ENCODE measurements around the gene HACE1. TPM values are rescaled to one million over a fixed set of nuclear protein-coding genes. Genes with fewer than 3 reads are reported as not detected.

HACE1 gene
- total and polyA plus RNA-seq, 5 donors from 2014 or later = 4.2 to 13.9 (median 5.1) TPM

DNA sequence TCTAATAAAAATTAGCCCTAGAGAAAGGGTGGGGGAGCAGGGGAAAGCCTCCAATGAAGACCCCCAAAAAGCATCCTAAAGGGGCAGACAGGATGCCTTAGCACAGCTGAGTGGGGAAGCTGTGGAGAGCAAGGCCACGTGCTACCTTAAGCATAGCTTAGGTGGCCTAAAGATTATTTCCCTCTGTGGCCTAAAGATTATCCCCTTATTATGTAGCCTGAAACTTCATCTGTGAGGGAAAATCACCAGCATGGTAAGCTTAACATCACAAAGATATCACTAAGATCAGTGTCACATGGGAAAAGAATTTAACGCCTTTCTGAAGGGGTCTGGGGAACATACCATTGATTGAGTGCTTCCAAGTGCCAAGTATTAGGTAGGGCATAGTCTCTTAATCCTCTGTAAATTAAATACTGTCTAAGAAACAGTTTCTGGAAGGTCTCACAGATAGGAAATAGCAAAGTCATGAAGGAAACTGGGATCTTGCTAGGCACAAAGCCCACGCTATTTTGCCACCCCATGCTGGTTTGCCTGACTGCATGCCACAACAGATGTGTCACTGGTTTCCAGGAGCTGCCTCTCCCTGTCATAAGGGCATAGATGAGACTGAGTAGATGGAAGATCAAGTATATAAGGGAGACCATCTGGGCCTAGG lies 170.0 kb downstream of the HACE1 start:
- no peak overlapping the region for H3K4me3 Mint-ChIP-seq
- peaks cover 0 to 3% (median 0%) of the 10 kb centered on the region in 7 donors for H3K9me3 Mint-ChIP-seq
- no peaks in the 10 kb centered on the region for H3K36me3 Mint-ChIP-seq
- H3K4me1 Mint-ChIP-seq = no peaks in the 10 kb centered on the region
- Histone ChIP-seq H3K4me3 (ENCODE audit: low read depth, low read length) (no peak overlapping the region), H3K27me3 (ENCODE audit: control insufficient read depth, insufficient read depth, low read length) (no peaks in the 10 kb centered on the region), H3K27ac (ENCODE audit: insufficient read depth, low read length, poor library complexity, severe bottlenecking) (no peak overlapping the region), H3K36me3 (ENCODE audit: control insufficient read depth, insufficient read depth, low read length) (no peaks in the 10 kb centered on the region), H3K9me3 (ENCODE audit: control insufficient read depth in 2 of 2, low read length in 2 of 2) (no peaks in the 10 kb centered on the region), H3K4me1 (ENCODE audit: control insufficient read depth, insufficient read depth, low read length, poor library complexity, severe bottlenecking) (no peaks in the 10 kb centered on the region)
- H3K27ac Mint-ChIP-seq = no peak overlapping the region
- no peak for ATAC-seq (ENCODE audit: low read depth in 2 of 2)
- no peaks in the 10 kb centered on the region for H3K27me3 Mint-ChIP-seq
- DNase-seq = no peak

DNA sequence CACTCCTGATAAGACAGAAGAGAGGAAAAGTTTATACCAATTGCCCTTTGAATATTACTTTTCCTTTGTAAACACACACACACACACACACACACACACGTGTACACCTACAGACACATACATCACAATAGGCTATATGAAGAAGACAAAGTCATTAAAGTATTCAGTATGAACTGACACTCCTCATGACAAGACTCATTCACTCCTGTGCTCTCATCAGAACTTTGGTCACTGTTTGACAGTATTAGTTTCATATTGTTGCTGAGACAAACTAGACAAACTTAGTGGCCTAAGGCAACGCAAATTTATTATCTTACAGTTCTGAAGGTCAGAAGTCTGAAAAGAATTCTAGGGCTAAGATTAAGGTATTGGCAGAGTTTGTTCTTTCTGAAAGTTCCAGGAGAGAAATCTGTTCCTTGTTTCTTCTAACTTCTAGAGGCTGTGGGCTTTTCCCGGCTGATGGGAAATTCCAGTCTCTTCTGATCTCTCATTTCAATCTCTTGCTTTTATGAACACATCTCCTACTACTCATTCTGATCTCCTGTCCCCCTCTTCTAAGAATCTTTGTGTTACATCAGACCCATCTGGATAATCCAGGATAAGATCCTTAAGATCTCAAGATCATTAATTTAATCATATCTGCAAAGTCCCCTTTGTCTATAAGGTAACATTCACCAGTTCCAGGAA lies 171.3 kb downstream of the HACE1 start:
- H3K4me3 ChIP-seq (ENCODE audit: low read depth, low read length) = no peak overlapping the region
- DNase-seq (no peak), ATAC-seq (ENCODE audit: low read depth in 2 of 2) (no peak)
- H3K9me3 ChIP-seq (ENCODE audit: control insufficient read depth in 2 of 2, low read length in 2 of 2) = no peaks in the 10 kb centered on the region
- no peaks in the 10 kb centered on the region for H3K27me3 Mint-ChIP-seq
- H3K27me3 ChIP-seq (ENCODE audit: control insufficient read depth, insufficient read depth, low read length) = no peaks in the 10 kb centered on the region
- H3K4me3 Mint-ChIP-seq = no peak overlapping the region
- H3K27ac Mint-ChIP-seq = peak overlapping the region; percentile 1 to 3 (median 2)
- peaks cover 0 to 4% (median under 1%) of the 10 kb centered on the region in 4 donors for H3K4me1 Mint-ChIP-seq
- no peaks in the 10 kb centered on the region for H3K36me3 Mint-ChIP-seq
- H3K36me3 ChIP-seq (ENCODE audit: control insufficient read depth, insufficient read depth, low read length) = no peaks in the 10 kb centered on the region
- no peaks in the 10 kb centered on the region for H3K4me1 ChIP-seq (ENCODE audit: control insufficient read depth, insufficient read depth, low read length, poor library complexity, severe bottlenecking)
- H3K9me3 Mint-ChIP-seq = peaks cover 0 to 3% (median 0%) of the 10 kb centered on the region in 7 donors
- no peak overlapping the region for H3K27ac ChIP-seq (ENCODE audit: insufficient read depth, low read length, poor library complexity, severe bottlenecking)

DNA sequence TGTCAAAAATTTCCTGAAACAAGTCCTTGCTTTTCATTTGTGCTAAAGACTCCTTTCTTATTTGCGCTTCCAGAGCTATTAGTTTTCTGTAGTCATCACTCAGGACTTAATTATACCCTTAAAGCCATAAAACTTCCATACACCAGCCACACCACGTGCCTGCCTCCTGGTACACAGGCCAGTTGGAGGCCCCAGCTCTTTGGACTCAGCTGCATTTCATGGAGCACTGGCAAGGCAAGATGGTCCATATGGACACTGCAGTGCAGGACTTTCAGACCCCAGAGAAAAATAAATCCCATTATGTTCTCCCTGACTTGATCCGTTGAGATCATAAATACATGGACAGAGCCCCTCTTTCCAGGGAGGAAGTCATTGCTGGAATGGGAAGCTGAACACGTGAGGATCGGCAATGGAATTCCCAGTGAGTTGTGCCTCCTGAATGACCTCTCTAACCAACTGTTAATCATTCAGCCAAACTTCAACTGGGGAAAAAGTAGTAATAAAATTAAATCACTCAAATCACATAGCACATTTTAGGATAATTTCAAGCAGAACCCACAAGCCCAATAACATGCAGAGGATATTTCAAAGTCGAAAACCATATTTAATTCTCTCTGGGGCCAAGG lies 173.1 kb downstream of the HACE1 start:
- H3K27me3 Mint-ChIP-seq = no peaks in the 10 kb centered on the region
- no peaks in the 10 kb centered on the region for H3K9me3 ChIP-seq (ENCODE audit: control insufficient read depth in 2 of 2, low read length in 2 of 2)
- H3K4me3 Mint-ChIP-seq = no peak overlapping the region
- no peaks in the 10 kb centered on the region for H3K36me3 ChIP-seq (ENCODE audit: control insufficient read depth, insufficient read depth, low read length)
- H3K36me3 Mint-ChIP-seq = no peaks in the 10 kb centered on the region
- H3K27ac ChIP-seq (ENCODE audit: insufficient read depth, low read length, poor library complexity, severe bottlenecking) = no peak overlapping the region
- no peaks in the 10 kb centered on the region for H3K4me1 ChIP-seq (ENCODE audit: control insufficient read depth, insufficient read depth, low read length, poor library complexity, severe bottlenecking)
- peaks cover 0 to 4% (median 4%) of the 10 kb centered on the region in 4 donors for H3K4me1 Mint-ChIP-seq
- ATAC-seq (ENCODE audit: low read depth in 2 of 2) (no peak), DNase-seq (no peak)
- no peak overlapping the region for H3K27ac Mint-ChIP-seq
- no peaks in the 10 kb centered on the region for H3K27me3 ChIP-seq (ENCODE audit: control insufficient read depth, insufficient read depth, low read length)
- H3K9me3 Mint-ChIP-seq = peaks cover 0 to 3% (median 0%) of the 10 kb centered on the region in 7 donors
- H3K4me3 ChIP-seq (ENCODE audit: low read depth, low read length) = no peak overlapping the region

DNA sequence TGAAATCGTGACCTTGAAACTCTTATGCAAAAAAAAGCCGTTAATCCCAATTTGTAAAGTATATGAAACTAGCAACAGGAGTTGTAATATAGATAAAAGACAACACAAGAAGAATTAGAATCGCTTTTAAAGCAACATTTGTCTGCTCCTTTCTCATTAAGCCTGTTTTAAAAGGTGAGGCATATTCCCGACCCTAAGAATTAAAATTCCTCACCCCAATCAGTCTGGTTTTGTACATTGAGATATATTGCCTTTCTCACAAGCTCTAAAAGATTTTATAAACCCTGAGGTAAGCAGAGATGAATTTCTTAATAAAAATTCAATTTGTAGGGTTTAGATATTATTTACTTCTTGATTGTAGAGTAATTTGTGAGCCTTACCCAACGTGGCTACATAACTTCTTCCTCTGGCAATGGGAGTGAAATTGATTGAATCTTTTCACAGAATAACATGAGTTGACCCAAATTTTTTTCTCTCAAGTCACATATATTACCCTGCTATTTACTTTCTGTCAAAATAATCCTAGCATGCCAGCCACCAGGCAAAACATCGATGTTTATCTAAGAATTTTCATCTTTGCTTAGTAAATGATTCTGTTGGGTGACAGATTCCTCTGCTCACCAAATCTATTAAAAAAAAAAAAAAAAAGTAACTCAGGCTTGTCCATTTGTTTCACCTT lies 173.7 kb downstream of the HACE1 start:
- Histone ChIP-seq H3K27me3 (ENCODE audit: control insufficient read depth, insufficient read depth, low read length) (no peaks in the 10 kb centered on the region), H3K4me3 (ENCODE audit: low read depth, low read length) (no peak overlapping the region), H3K9me3 (ENCODE audit: control insufficient read depth in 2 of 2, low read length in 2 of 2) (no peaks in the 10 kb centered on the region), H3K27ac (ENCODE audit: insufficient read depth, low read length, poor library complexity, severe bottlenecking) (no peak overlapping the region), H3K4me1 (ENCODE audit: control insufficient read depth, insufficient read depth, low read length, poor library complexity, severe bottlenecking) (no peaks in the 10 kb centered on the region), H3K36me3 (ENCODE audit: control insufficient read depth, insufficient read depth, low read length) (no peaks in the 10 kb centered on the region)
- DNase-seq (no peak), ATAC-seq (ENCODE audit: low read depth in 2 of 2) (no peak)
- H3K36me3 Mint-ChIP-seq = no peaks in the 10 kb centered on the region
- no peak overlapping the region for H3K4me3 Mint-ChIP-seq
- no peaks in the 10 kb centered on the region for H3K27me3 Mint-ChIP-seq
- peaks cover 0 to 3% (median 0%) of the 10 kb centered on the region in 7 donors for H3K9me3 Mint-ChIP-seq
- no peak overlapping the region for H3K27ac Mint-ChIP-seq
- peaks cover 0 to 4% (median 4%) of the 10 kb centered on the region in 4 donors for H3K4me1 Mint-ChIP-seq

DNA sequence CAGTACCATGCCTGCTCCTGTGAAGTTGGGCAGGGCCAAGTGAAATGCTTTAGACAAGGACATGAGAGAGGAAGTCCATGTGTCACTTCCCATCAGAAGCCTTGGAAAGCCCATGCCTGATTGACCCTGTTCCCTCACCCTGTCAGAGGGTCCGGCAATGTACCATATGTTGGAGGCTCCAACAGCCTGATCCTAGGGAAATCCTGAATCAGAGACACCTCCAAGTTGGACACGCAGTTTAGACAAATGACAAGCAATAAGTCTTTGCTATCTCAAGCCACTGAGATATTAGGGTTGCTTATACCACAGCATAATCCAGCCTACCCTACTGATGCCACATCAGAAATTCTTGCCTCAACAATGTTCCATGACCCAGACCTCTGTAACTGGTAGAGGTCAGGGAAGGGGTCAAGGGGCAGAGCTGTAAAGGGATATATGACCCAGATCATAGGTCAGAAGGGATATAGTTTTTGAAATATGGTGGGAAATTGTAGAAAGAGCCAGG lies 174.8 kb downstream of the HACE1 start:
- H3K27ac Mint-ChIP-seq = no peak overlapping the region
- ATAC-seq (ENCODE audit: low read depth in 2 of 2) (no peak), DNase-seq (no peak)
- no peaks in the 10 kb centered on the region for H3K4me1 ChIP-seq (ENCODE audit: control insufficient read depth, insufficient read depth, low read length, poor library complexity, severe bottlenecking)
- H3K4me3 ChIP-seq (ENCODE audit: low read depth, low read length) = no peak overlapping the region
- H3K27me3 Mint-ChIP-seq = no peaks in the 10 kb centered on the region
- no peaks in the 10 kb centered on the region for H3K9me3 Mint-ChIP-seq
- no peak overlapping the region for H3K4me3 Mint-ChIP-seq
- no peaks in the 10 kb centered on the region for H3K36me3 ChIP-seq (ENCODE audit: control insufficient read depth, insufficient read depth, low read length)
- H3K27ac ChIP-seq (ENCODE audit: insufficient read depth, low read length, poor library complexity, severe bottlenecking) = no peak overlapping the region
- H3K4me1 Mint-ChIP-seq = peaks cover 0 to 4% (median 4%) of the 10 kb centered on the region in 4 donors
- H3K36me3 Mint-ChIP-seq = no peaks in the 10 kb centered on the region
- H3K9me3 ChIP-seq (ENCODE audit: control insufficient read depth in 2 of 2, low read length in 2 of 2) = no peaks in the 10 kb centered on the region
- H3K27me3 ChIP-seq (ENCODE audit: control insufficient read depth, insufficient read depth, low read length) = no peaks in the 10 kb centered on the region

DNA sequence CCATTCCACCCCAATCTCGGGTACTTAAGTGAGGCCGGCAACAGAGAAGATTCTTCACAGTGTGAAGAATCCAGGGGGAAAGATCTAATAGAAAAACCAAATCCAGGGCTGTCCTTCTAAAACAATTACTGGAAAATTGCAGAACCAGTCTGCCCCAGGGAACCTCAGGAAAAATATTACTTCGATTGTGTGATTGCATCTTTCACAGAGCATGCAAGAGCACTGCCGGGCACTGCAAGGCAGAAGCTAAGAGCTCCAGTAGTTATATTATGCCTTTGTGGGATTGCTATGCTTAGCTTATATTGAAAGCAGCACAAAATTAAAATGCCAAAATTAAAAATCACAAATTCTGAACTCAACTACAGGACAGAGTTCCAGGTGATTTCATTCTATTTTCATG lies 175.9 kb downstream of the HACE1 start:
- Mint-ChIP-seq H3K9me3 (peaks cover 0 to 2% (median 0%) of the 10 kb centered on the region in 7 donors), H3K27ac (no peak overlapping the region), H3K4me1 (peaks cover 0 to 4% (median 4%) of the 10 kb centered on the region in 4 donors), H3K27me3 (no peaks in the 10 kb centered on the region), H3K36me3 (no peaks in the 10 kb centered on the region), H3K4me3 (no peak overlapping the region)
- Histone ChIP-seq H3K27ac (ENCODE audit: insufficient read depth, low read length, poor library complexity, severe bottlenecking) (no peak overlapping the region), H3K4me1 (ENCODE audit: control insufficient read depth, insufficient read depth, low read length, poor library complexity, severe bottlenecking) (no peaks in the 10 kb centered on the region), H3K36me3 (ENCODE audit: control insufficient read depth, insufficient read depth, low read length) (no peaks in the 10 kb centered on the region), H3K9me3 (ENCODE audit: control insufficient read depth in 2 of 2, low read length in 2 of 2) (no peaks in the 10 kb centered on the region), H3K4me3 (ENCODE audit: low read depth, low read length) (no peak overlapping the region), H3K27me3 (ENCODE audit: control insufficient read depth, insufficient read depth, low read length) (no peaks in the 10 kb centered on the region)
- DNase-seq = no peak
- ATAC-seq (ENCODE audit: low read depth in 2 of 2) = no peak

DNA sequence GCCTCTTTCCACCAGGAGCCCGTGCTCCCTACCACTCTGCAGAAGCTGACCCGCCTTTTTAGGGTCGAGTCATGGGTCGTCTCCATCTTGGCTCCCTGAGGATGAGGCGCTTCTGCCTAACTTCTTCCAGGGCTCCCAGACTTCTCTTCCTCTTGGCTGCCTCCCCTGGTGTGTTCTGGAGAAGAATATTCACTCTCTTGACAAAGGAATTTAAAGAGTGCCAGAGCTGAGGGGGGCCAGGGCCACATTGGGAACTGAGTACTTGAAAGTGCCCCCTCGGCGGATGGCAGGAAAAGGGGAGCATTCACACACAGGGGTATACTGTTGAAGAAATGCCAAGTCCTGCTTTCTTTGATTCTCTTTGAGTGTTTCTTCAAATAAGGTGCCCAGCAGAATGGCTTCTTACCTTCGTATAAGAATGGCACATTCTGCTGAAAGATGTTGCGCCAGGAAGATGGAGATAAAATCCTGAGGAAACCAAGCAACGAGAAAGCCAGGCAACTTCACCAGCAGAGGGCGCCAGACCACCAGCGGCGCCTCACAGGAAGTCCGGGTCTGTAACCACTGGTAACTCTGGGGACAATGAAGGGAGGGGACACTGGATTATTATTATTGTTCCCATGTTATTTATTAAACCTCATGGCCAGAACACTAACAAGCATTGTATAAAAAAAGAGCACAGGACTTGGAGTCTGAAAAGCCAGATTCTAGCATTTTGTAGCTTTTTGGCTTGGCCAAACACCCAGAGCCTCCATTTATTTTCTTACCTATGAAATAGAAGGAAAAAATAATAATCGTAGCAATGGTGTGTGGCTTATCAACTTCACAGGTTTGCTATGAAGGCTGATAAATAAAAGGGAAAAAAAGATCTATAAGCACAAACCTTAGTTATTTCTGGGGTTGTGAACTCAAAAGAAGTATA lies 176.7 kb downstream of the HACE1 start:
- Mint-ChIP-seq H3K27ac (no peak overlapping the region), H3K9me3 (peaks cover 0 to 2% (median 0%) of the 10 kb centered on the region in 7 donors), H3K4me1 (peaks cover 0 to 4% (median 4%) of the 10 kb centered on the region in 4 donors), H3K4me3 (no peak overlapping the region), H3K27me3 (no peaks in the 10 kb centered on the region), H3K36me3 (no peaks in the 10 kb centered on the region)
- H3K27me3 ChIP-seq (ENCODE audit: control insufficient read depth, insufficient read depth, low read length) = no peaks in the 10 kb centered on the region
- H3K4me1 ChIP-seq (ENCODE audit: control insufficient read depth, insufficient read depth, low read length, poor library complexity, severe bottlenecking) = no peaks in the 10 kb centered on the region
- ATAC-seq (ENCODE audit: low read depth in 2 of 2) = peak; percentile 37 to 59
- H3K27ac ChIP-seq (ENCODE audit: insufficient read depth, low read length, poor library complexity, severe bottlenecking) = no peak overlapping the region
- no peak overlapping the region for H3K4me3 ChIP-seq (ENCODE audit: low read depth, low read length)
- H3K9me3 ChIP-seq (ENCODE audit: control insufficient read depth in 2 of 2, low read length in 2 of 2) = no peaks in the 10 kb centered on the region
- no peaks in the 10 kb centered on the region for H3K36me3 ChIP-seq (ENCODE audit: control insufficient read depth, insufficient read depth, low read length)
- peak; percentile 25 to 69 (median 58) for DNase-seq

All from CD4-positive, CD25-positive, alpha-beta regulatory T cell (primary cell).